HEK293 (cell line): ENCODE results near the gene GMEB2.

Experiments used
- GLIS1 ChIP-seq: fragments of 450-650 bp; formaldehyde crosslinking; IDR thresholded peaks from 2 replicates; pipeline ENCODE4 v1.5.1; 2016; ENCODE audit warnings: missing biosample characterization, missing genetic modification characterization
- HOXA7 ChIP-seq: sonication (generic); formaldehyde crosslinking; IDR thresholded peaks from 2 replicates; pipeline ENCODE4 v1.8.1; 2022; ENCODE audit warnings: missing genetic modification reagents, borderline replicate concordance
- HOXC10 ChIP-seq: sonication (generic); formaldehyde crosslinking; IDR thresholded peaks from 2 replicates; pipeline ENCODE4 v1.8.1; 2023; ENCODE audit warnings: mild to moderate bottlenecking, missing genetic modification reagents
- INSM2 ChIP-seq: fragments of 450-650 bp; formaldehyde crosslinking; IDR thresholded peaks from 2 replicates; pipeline ENCODE4 v1.5.1; 2016; ENCODE audit warnings: missing biosample characterization, missing genetic modification characterization
- MZF1 ChIP-seq: fragments of 450-650 bp; formaldehyde crosslinking; IDR thresholded peaks from 2 replicates; pipeline ENCODE4 v1.5.1; 2017; ENCODE audit warnings: missing biosample characterization, missing genetic modification characterization, borderline replicate concordance
- PBX3 ChIP-seq: sonication (generic); formaldehyde crosslinking; IDR thresholded peaks from 2 replicates; pipeline ENCODE4 v1.8.1; 2022; ENCODE audit warnings: mild to moderate bottlenecking, moderate library complexity, missing genetic modification reagents
- PRDM1 ChIP-seq: fragments of 450-650 bp; formaldehyde crosslinking; IDR thresholded peaks from 2 replicates; pipeline ENCODE4; 2016; ENCODE audit warnings: missing biosample characterization, missing genetic modification characterization
- PRDM2 ChIP-seq: fragments of 450-650 bp; formaldehyde crosslinking; IDR thresholded peaks from 2 replicates; pipeline ENCODE4 v1.5.1; 2016; ENCODE audit warnings: missing biosample characterization, missing genetic modification characterization, borderline replicate concordance
- REPIN1 ChIP-seq: fragments of 450-650 bp; formaldehyde crosslinking; IDR thresholded peaks from 2 replicates; pipeline ENCODE4 v1.5.1; 2017; ENCODE audit warnings: missing biosample characterization, missing genetic modification characterization, low read depth
- ZBTB1 ChIP-seq: fragments of 450-650 bp; formaldehyde crosslinking; IDR thresholded peaks from 2 replicates; pipeline ENCODE4 v1.5.1; 2016; ENCODE audit warnings: missing biosample characterization, missing genetic modification characterization
- ZIC2 ChIP-seq: fragments of 450-650 bp; formaldehyde crosslinking; IDR thresholded peaks from 2 replicates; pipeline ENCODE4 v1.5.1; 2016; ENCODE audit warnings: missing biosample characterization, missing genetic modification characterization
- ZNF132 ChIP-seq: fragments of 450-650 bp; formaldehyde crosslinking; IDR thresholded peaks from 2 replicates; pipeline ENCODE4 v1.5.1; 2017; ENCODE audit warnings: missing biosample characterization, missing genetic modification characterization, borderline replicate concordance
- ZNF175 ChIP-seq: fragments of 450-650 bp; formaldehyde crosslinking; IDR thresholded peaks from 2 replicates; pipeline ENCODE4 v1.5.1; 2016; ENCODE audit warnings: missing biosample characterization, missing genetic modification characterization
- ZNF19 ChIP-seq: fragments of 450-650 bp; formaldehyde crosslinking; IDR thresholded peaks from 2 replicates; pipeline ENCODE4; 2016; ENCODE audit warnings: missing biosample characterization, missing genetic modification characterization, low read depth
- ZNF24 ChIP-seq: fragments of 450-650 bp; formaldehyde crosslinking; IDR thresholded peaks from 2 replicates; pipeline ENCODE4 v1.5.1; 2016; ENCODE audit warnings: missing biosample characterization, missing genetic modification characterization
- ZNF302 ChIP-seq: fragments of 450-650 bp; formaldehyde crosslinking; IDR thresholded peaks from 2 replicates; pipeline ENCODE4 v1.5.1; 2016; ENCODE audit warnings: missing biosample characterization, missing genetic modification characterization, low read depth
- ZNF324 ChIP-seq: fragments of 450-650 bp; formaldehyde crosslinking; IDR thresholded peaks from 2 replicates; pipeline ENCODE4 v1.5.1; 2016; ENCODE audit warnings: missing biosample characterization, missing genetic modification characterization
- ZNF341 ChIP-seq: fragments of 450-650 bp; formaldehyde crosslinking; IDR thresholded peaks from 2 replicates; pipeline ENCODE4; 2016; ENCODE audit warnings: low read depth, missing biosample characterization, missing genetic modification characterization
- ZNF561 ChIP-seq: fragments of 450-650 bp; IDR thresholded peaks from 2 replicates; pipeline ENCODE4 v1.5.1; 2018; ENCODE audit warnings: missing biosample characterization, missing genetic modification characterization, borderline replicate concordance
- ZNF580 ChIP-seq: fragments of 450-650 bp; formaldehyde crosslinking; IDR thresholded peaks from 2 replicates; pipeline ENCODE4 v1.5.1; 2016; ENCODE audit warnings: missing biosample characterization, missing genetic modification characterization
- ZNF623 ChIP-seq: fragments of 450-650 bp; formaldehyde crosslinking; IDR thresholded peaks from 2 replicates; pipeline ENCODE4 v1.5.1; 2016; ENCODE audit warnings: missing biosample characterization, missing genetic modification characterization
- ZNF624 ChIP-seq: fragments of 450-650 bp; formaldehyde crosslinking; IDR thresholded peaks from 2 replicates; pipeline ENCODE4 v1.5.1; 2017; ENCODE audit warnings: missing biosample characterization, missing genetic modification characterization
- ZNF639 ChIP-seq: fragments of 450-650 bp; formaldehyde crosslinking; IDR thresholded peaks from 2 replicates; pipeline ENCODE4 v1.5.1; 2016; ENCODE audit warnings: missing biosample characterization, missing genetic modification characterization
- ZNF704 ChIP-seq: fragments of 450-650 bp; formaldehyde crosslinking; IDR thresholded peaks from 2 replicates; pipeline ENCODE4 v1.5.1; 2016; ENCODE audit warnings: missing biosample characterization, missing genetic modification characterization
- ZNF747 ChIP-seq: fragments of 450-650 bp; formaldehyde crosslinking; IDR thresholded peaks from 2 replicates; pipeline ENCODE4 v1.5.1; 2016; ENCODE audit warnings: missing biosample characterization, missing genetic modification characterization
- ZNF791 ChIP-seq: fragments of 450-650 bp; formaldehyde crosslinking; IDR thresholded peaks from 2 replicates; pipeline ENCODE4 v1.5.1; 2016; ENCODE audit warnings: missing biosample characterization, missing genetic modification characterization
- ZNF830 ChIP-seq: fragments of 450-650 bp; IDR thresholded peaks from 2 replicates; pipeline ENCODE4 v1.5.0; 2018; ENCODE audit warnings: missing biosample characterization, missing genetic modification characterization, low read depth, mild to moderate bottlenecking, moderate library complexity
- ZNF843 ChIP-seq: fragments of 450-650 bp; formaldehyde crosslinking; IDR thresholded peaks from 2 replicates; pipeline ENCODE4 v1.5.1; 2016; ENCODE audit warnings: missing biosample characterization, missing genetic modification characterization
- ZSCAN16 ChIP-seq: fragments of 450-650 bp; formaldehyde crosslinking; IDR thresholded peaks from 2 replicates; pipeline ENCODE4 v1.5.1; 2016; ENCODE audit warnings: missing biosample characterization, missing genetic modification characterization

The GMEB2 gene

GRCh38 chr20:63653041-63653973 lies 26.4 kb upstream of the GMEB2 start, which contains the start of gene STMN3 (continued):
- no peak for TF ChIP-seq PRDM2 (tag by site-specific recombination)
- TF ChIP-seq ZNF561 (tag by site-specific recombination) = peak; percentile 54
- TF ChIP-seq ZNF623 (tag by site-specific recombination) = no peak
- no peak for TF ChIP-seq ZBTB1 (tag by site-specific recombination)
- no peak for TF ChIP-seq ZNF175
- no peak for TF ChIP-seq INSM2 (tag by site-specific recombination)
- TF ChIP-seq ZNF747 (tag by site-specific recombination) = no peak
- no peak for TF ChIP-seq ZNF624
- TF ChIP-seq PBX3 (CRISPR knock-in tag) = no peak
- no peak; the same call in 1 of the 2 replicates for TF ChIP-seq ZIC2 (tag by site-specific recombination)
- TF ChIP-seq ZNF302 (tag by site-specific recombination) = no peak
- TF ChIP-seq ZNF324 (tag by site-specific recombination) = no peak
- TF ChIP-seq ZNF19 (tag by site-specific recombination) = no peak
- TF ChIP-seq ZNF639 (tag by site-specific recombination) = no peak
- TF ChIP-seq ZNF580 (tag by site-specific recombination) = peak; percentile 61; the same call in 1 of the 2 replicates
- TF ChIP-seq GLIS1 (tag by site-specific recombination) = peak; percentile 29; the same call in 1 of the 2 replicates
- no peak for TF ChIP-seq ZNF830 (tag by site-specific recombination)
- no peak for TF ChIP-seq PRDM1 (tag by site-specific recombination)
- no peak for TF ChIP-seq HOXC10
- 0 out of 2 replicates have a peak, but pooled peaks have one; percentile 28 for TF ChIP-seq ZNF843 (tag by site-specific recombination)
- no peak for TF ChIP-seq MZF1
- peak; percentile 61; the same call in 1 of the 2 replicates for TF ChIP-seq ZNF24 (tag by site-specific recombination)
- no peak for TF ChIP-seq ZNF132 (tag by site-specific recombination)
- no peak for TF ChIP-seq ZNF791 (tag by site-specific recombination)
- no peak for TF ChIP-seq HOXA7 (CRISPR knock-in tag)
- TF ChIP-seq ZNF704 = no peak
- TF ChIP-seq ZSCAN16 = no peak
- peak; percentile 70 for TF ChIP-seq ZNF341 (tag by site-specific recombination)
- TF ChIP-seq REPIN1 (tag by site-specific recombination) = no peak
